22Rv1 (cell line): ENCODE results near the gene ASB5.

ENCODE experiments used
- CTCF ChIP-seq: fragments of 450-650 bp; IDR thresholded peaks from 2 replicates; pipeline ENCODE4 v1.5.1; 2017; ENCODE audit warnings: mild to moderate bottlenecking
- ZFX ChIP-seq: fragments of 450-650 bp; IDR thresholded peaks from 2 replicates; pipeline ENCODE4 v1.6.1; 2017; ENCODE audit warnings: antibody characterized with exemption, borderline replicate concordance

- TF ChIP-seq CTCF (no peak), ZFX (no peak)
Observed at GRCh38 chr4:176298664-176299063, 29.6 kb upstream of the ASB5 start.
